H9 (cell line): ENCODE results near the gene GABRB1. TPM values are rescaled to one million over a fixed set of nuclear protein-coding genes. Genes with fewer than 3 reads are reported as not detected.
"Not testable (repeated sequence)": the region's sequence is repeated elsewhere in the genome, so short reads cannot be mapped to it uniquely, and the experiment has no call there.

Experiments
- DNase-seq: peaks from one replicate; pipeline ENCODE4 v3.0.0-alpha.2; 2017
- H2AFZ ChIP-seq: one replicate; pipeline ENCODE4 v1.6.1; 2013; ENCODE audit warnings: mild to moderate bottlenecking, low read length, control low read depth, moderate library complexity
- H2AK5ac ChIP-seq: 2 replicates; pipeline ENCODE4 v1.6.1; 2013; ENCODE audit warnings: low read length, control low read depth, mixed read lengths; ENCODE audit not compliant: insufficient read length
- H2BK120ac ChIP-seq: one replicate; pipeline ENCODE4 v1.6.1; 2013; ENCODE audit warnings: low read depth, mild to moderate bottlenecking, low read length, control low read depth, inconsistent platforms; ENCODE audit not compliant: poor library complexity, severe bottlenecking
- H2BK12ac ChIP-seq: 2 replicates; pipeline ENCODE4 v1.6.1; 2013; ENCODE audit warnings: low read length, control low read depth, mixed read lengths, low read depth; ENCODE audit not compliant: insufficient read length
- H2BK15ac ChIP-seq: 2 replicates; pipeline ENCODE4 v1.6.1; 2013; ENCODE audit warnings: low read depth, low read length, control low read depth
- H2BK20ac ChIP-seq: one replicate; pipeline ENCODE4 v1.6.1; 2013; ENCODE audit warnings: low read depth, mild to moderate bottlenecking, low read length, control low read depth, inconsistent platforms; ENCODE audit not compliant: poor library complexity, severe bottlenecking
- H2BK5ac ChIP-seq: 2 replicates; pipeline ENCODE4 v1.6.1; 2013; ENCODE audit warnings: low read length, control low read depth, mixed read lengths; ENCODE audit not compliant: insufficient read length
- H3K14ac ChIP-seq: 2 replicates; pipeline ENCODE4 v1.6.1; 2013; ENCODE audit warnings: low read length, control low read depth; ENCODE audit not compliant: insufficient read depth
- H3K18ac ChIP-seq: 2 replicates; pipeline ENCODE4 v1.6.1; 2013; ENCODE audit warnings: low read depth, mild to moderate bottlenecking, mixed read lengths, low read length, control low read depth; ENCODE audit not compliant: insufficient read length
- H3K23ac ChIP-seq: 2 replicates; pipeline ENCODE4 v1.6.1; 2013; ENCODE audit warnings: low read length, control low read depth, mixed read lengths, low read depth; ENCODE audit not compliant: insufficient read length
- H3K23me2 ChIP-seq: 2 replicates; pipeline ENCODE4 v1.6.1; 2013; ENCODE audit warnings: low read depth, mild to moderate bottlenecking, mixed read lengths, low read length, control low read depth; ENCODE audit not compliant: insufficient read length, poor library complexity, severe bottlenecking
- H3K27ac ChIP-seq: 2 replicates; pipeline ENCODE4 v1.5.1; 2013; ENCODE audit warnings: low read length, control low read depth, mixed read lengths, low read depth; ENCODE audit not compliant: insufficient read length
- H3K27me3 ChIP-seq: 2 replicates; pipeline ENCODE4 v1.6.1; 2013; ENCODE audit warnings: low read length, control low read depth, inconsistent platforms; ENCODE audit not compliant: insufficient read depth
- H3K4ac ChIP-seq: 2 replicates; pipeline ENCODE4 v1.6.1; 2013; ENCODE audit warnings: low read depth, mild to moderate bottlenecking, control low read depth, inconsistent platforms, low read length, moderate library complexity
- H3K4me1 ChIP-seq: 2 replicates; pipeline ENCODE4 v1.6.1; 2013; ENCODE audit warnings: low read length, control low read depth, inconsistent platforms; ENCODE audit not compliant: insufficient read depth
- H3K4me2 ChIP-seq: 2 replicates; pipeline ENCODE4 v1.6.1; 2013; ENCODE audit warnings: low read length, control low read depth, mixed read lengths; ENCODE audit not compliant: insufficient read length, insufficient read depth
- H3K56ac ChIP-seq: 2 replicates; pipeline ENCODE4 v1.6.1; 2013; ENCODE audit warnings: low read depth, mild to moderate bottlenecking, mixed read lengths, low read length, control low read depth; ENCODE audit not compliant: insufficient read length
- H3K79me1 ChIP-seq: 2 replicates; pipeline ENCODE4 v1.6.1; 2013; ENCODE audit warnings: low read depth, mild to moderate bottlenecking, moderate library complexity, low read length, control low read depth, inconsistent platforms; ENCODE audit not compliant: insufficient read depth, poor library complexity, severe bottlenecking
- H3K79me2 ChIP-seq: 2 replicates; pipeline ENCODE4 v1.6.1; 2013; ENCODE audit warnings: low read length, control low read depth, inconsistent platforms; ENCODE audit not compliant: insufficient read depth
- H3K9ac ChIP-seq: 2 replicates; pipeline ENCODE4 v1.6.1; 2013; ENCODE audit warnings: low read length, control low read depth, mixed read lengths; ENCODE audit not compliant: insufficient read length; ENCODE audit errors: extremely low read depth
- H3K9me3 ChIP-seq: one replicate; pipeline ENCODE4 v1.6.1; 2013; ENCODE audit warnings: low read depth, low read length, inconsistent platforms; ENCODE audit not compliant: control insufficient read depth
- H3T11ph ChIP-seq: one replicate; pipeline ENCODE4 v1.6.1; 2013; ENCODE audit warnings: mild to moderate bottlenecking, low read length, control low read depth, inconsistent platforms
- H4K20me1 ChIP-seq: one replicate; pipeline ENCODE4 v1.6.1; 2013; ENCODE audit not compliant: control insufficient read depth, insufficient read length, insufficient read depth
- H4K5ac ChIP-seq: 2 replicates; pipeline ENCODE4 v1.6.1; 2013; ENCODE audit warnings: low read depth, mild to moderate bottlenecking, mixed read lengths, low read length, control low read depth; ENCODE audit not compliant: insufficient read length
- H4K8ac ChIP-seq: replicated peaks from 2 replicates; pipeline ENCODE4 v1.6.1; 2013; ENCODE audit warnings: low read length, control low read depth, mixed read lengths, low read depth; ENCODE audit not compliant: insufficient read length
- H4K91ac ChIP-seq: 2 replicates; pipeline ENCODE4 v1.6.1; 2013; ENCODE audit warnings: low read depth, mild to moderate bottlenecking, moderate library complexity, mixed read lengths, low read length, control low read depth; ENCODE audit not compliant: insufficient read length
- H3K27ac Mint-ChIP-seq, 3 experiments: 2 replicates in 2 of 3; 3 replicates in 1 of 3; pipeline ENCODE4 v1.8.0; 2020 to 2021; ENCODE audit warnings: mixed read lengths in 3 of 3, mild to moderate bottlenecking in 1 of 3, moderate library complexity in 1 of 3
- H3K27me3 Mint-ChIP-seq: 2 replicates; pipeline ENCODE4 v1.8.0; 2021; ENCODE audit warnings: low read depth, mild to moderate bottlenecking, moderate library complexity, mixed read lengths
- H3K36me3 Mint-ChIP-seq, 3 experiments: 2 replicates in 2 of 3; 3 replicates in 1 of 3; pipeline ENCODE4 v1.8.0; 2020 to 2021; ENCODE audit warnings: low read depth in 3 of 3, mixed read lengths in 3 of 3; ENCODE audit not compliant: insufficient read depth in 1 of 3
- H3K4me1 Mint-ChIP-seq, 2 experiments: 2 replicates each; pipeline ENCODE4 v1.8.0; 2020; ENCODE audit warnings: mixed read lengths in 2 of 2
- H3K4me3 Mint-ChIP-seq, 2 experiments: 2 replicates in 1 of 2; 3 replicates in 1 of 2; pipeline ENCODE4 v1.8.0; 2020 to 2021; ENCODE audit warnings: mild to moderate bottlenecking in 2 of 2, mixed read lengths in 2 of 2, moderate library complexity in 1 of 2
- H3K9me3 Mint-ChIP-seq, 2 experiments: 2 replicates in 1 of 2; 3 replicates in 1 of 2; pipeline ENCODE4 v1.8.0; 2020; ENCODE audit warnings: mild to moderate bottlenecking in 2 of 2, mixed read lengths in 2 of 2, moderate library complexity in 1 of 2
- CTCF ChIP-seq: fragments of 200-600 bp; sonication (generic); conservative IDR thresholded peaks from 3 replicates; pipeline ENCODE4 v1.8.0; 2021; ENCODE audit warnings: antibody characterized with exemption, mild to moderate bottlenecking
- WGBS: extraction: QIAGEN DNeasy Blood & Tissue Kit; methylation state at CpG from one replicate; pipeline ENCODE4 v1.1.7; 2013; ENCODE audit warnings: missing lambda C conversion rate, low lambda C conversion rate, mixed read lengths; ENCODE audit not compliant: insufficient read length; ENCODE audit errors: extremely low coverage; 5-methylcytosine and 5-hydroxymethylcytosine counted together
- total RNA-seq: library from RNA; stranded (reverse); gene quantifications from 2 replicates; pipeline ENCODE4 v1.2.1, GENCODE V29; 2021

GABRB1 gene
- total RNA-seq, 1 experiment from 2014 or later = 0.39 TPM

- no peak overlapping the region for H3K14ac ChIP-seq
- H2BK20ac ChIP-seq = no peak overlapping the region
- no peaks in the 10 kb centered on the region for H3K79me1 ChIP-seq
- TF ChIP-seq CTCF = no peak
- Mint-ChIP-seq H3K9me3 (peaks cover 6 to 9% of the 10 kb centered on the region in 2 experiments; a peak in 4 of 5 replicates), H3K27me3 (no peaks in the 10 kb centered on the region; the same call in none of the 2 replicates), H3K4me1 (no peaks in the 10 kb centered on the region), H3K36me3 (peaks cover 0 to 1% (median 0%) of the 10 kb centered on the region in 3 experiments; a peak in 1 of 7 replicates), H3K27ac (no peak overlapping the region), H3K4me3 (no peak overlapping the region)
- H4K8ac ChIP-seq = no peak overlapping the region
- no peak overlapping the region for H2BK15ac ChIP-seq
- H3K9ac ChIP-seq = no peak overlapping the region
- no peak overlapping the region for H2BK120ac ChIP-seq
- WGBS = no CpG with 5 or more reads among the region's 1 CpG
- no peak overlapping the region for H3K18ac ChIP-seq
- H4K91ac ChIP-seq = no peak overlapping the region
- no peaks in the 10 kb centered on the region for H4K20me1 ChIP-seq
- no peaks in the 10 kb centered on the region for H3K4me1 ChIP-seq
- no peak for DNase-seq
- H3K23me2 ChIP-seq = no peaks in the 10 kb centered on the region
- no peak overlapping the region for H2AFZ ChIP-seq
- no peaks in the 10 kb centered on the region for H3K9me3 ChIP-seq
- H3K27me3 ChIP-seq = no peaks in the 10 kb centered on the region
- H3K79me2 ChIP-seq = no peaks in the 10 kb centered on the region
- no peak overlapping the region for H3K4ac ChIP-seq
- no peak overlapping the region for H2BK12ac ChIP-seq
- H3T11ph ChIP-seq = no peak overlapping the region
- no peak overlapping the region for H4K5ac ChIP-seq
- no peak overlapping the region for H2AK5ac ChIP-seq
- no peak overlapping the region for H3K4me2 ChIP-seq
- no peak overlapping the region for H3K23ac ChIP-seq
- H3K56ac ChIP-seq = no peak overlapping the region
- no peak overlapping the region for H3K27ac ChIP-seq
- no peak overlapping the region for H2BK5ac ChIP-seq
Measured at GRCh38 chr4:47374477-47374876, 343.1 kb downstream of the GABRB1 start.

- not testable (repeated sequence) for H3K18ac ChIP-seq, H3K23ac ChIP-seq, H3K4me3 Mint-ChIP-seq, H2AFZ ChIP-seq, H3K9ac ChIP-seq, H3K14ac ChIP-seq, H3K79me1 ChIP-seq, H3K27ac ChIP-seq, H3K79me2 ChIP-seq, DNase-seq, H3K4me1 Mint-ChIP-seq, H3K56ac ChIP-seq, H2BK12ac ChIP-seq, H3K9me3 Mint-ChIP-seq, H3K27me3 ChIP-seq, H3K4me1 ChIP-seq, H4K91ac ChIP-seq, H4K20me1 ChIP-seq, H2AK5ac ChIP-seq, H3K27ac Mint-ChIP-seq, H4K5ac ChIP-seq, H3K4ac ChIP-seq, H3K4me2 ChIP-seq, H3K23me2 ChIP-seq, H3T11ph ChIP-seq, H2BK120ac ChIP-seq, H3K9me3 ChIP-seq, H3K27me3 Mint-ChIP-seq, H3K36me3 Mint-ChIP-seq, H4K8ac ChIP-seq, H2BK20ac ChIP-seq, H2BK5ac ChIP-seq, H2BK15ac ChIP-seq
- WGBS = no CpG with 5 or more reads among the region's 37 CpGs
Measured at GRCh38 chr4:47378021-47378530, 346.7 kb downstream of the GABRB1 start.
